HCT116 (cell line): Measurements from ENCODE around the gene MAT2B. TPM values are rescaled to one million over a fixed set of nuclear protein-coding genes. Genes with fewer than 3 reads are reported as not detected.

Experiments
- ATAC-seq: fragments of 200-7000 bp; cut with Tn5 transposase; 2 replicates; pipeline ENCODE4 v1.9.1; 2020; ENCODE audit warnings: mild to moderate bottlenecking, moderate library complexity
- BruUV-seq: library from RNA; stranded (reverse); fragments of 400-500 nt; replicated peaks from 2 replicates; lab custom pipeline; 2021; lab: Mats Ljungman, UMichigan
- CTCF ChIA-PET: fragments of 300-600 bp; sonication (Branson Sonifier 250); formaldehyde crosslinking; loops from one replicate; lab custom pipeline; 2021; ENCODE audit warnings: antibody characterized with exemption; lab: Charles Lee
- POLR2A ChIA-PET: fragments of 300-600, 350-600 bp; sonication (Branson Sonifier 250); formaldehyde crosslinking; loops from one replicate; lab custom pipeline; 2021; ENCODE audit warnings: antibody characterized with exemption; lab: Charles Lee
- RAD21 ChIA-PET, 2 experiments: fragments of 300-600 bp; sonication (Branson Sonifier 250); formaldehyde crosslinking; loops; one replicate each; lab custom pipeline; 2023; ENCODE audit warnings: low total read pairs in 2 of 2; ENCODE audit not compliant: uncharacterized antibody in 2 of 2, unreplicated experiment in 2 of 2, low non-redundant PET in 1 of 2; lab: Charles Lee
- DNase-seq: peaks from one replicate; pipeline ENCODE4 v3.0.0-alpha.2; 2010; ENCODE audit warnings: low read depth, low spot score
- H2AFZ ChIP-seq: fragments of 200-600 bp; shearing (Covaris generic), sonication (generic); 2 replicates; pipeline ENCODE4 v1.6.1; 2017; ENCODE audit warnings: low read depth, mixed run types, mixed read lengths, antibody characterized with exemption, low read length; ENCODE audit not compliant: poor library complexity, severe bottlenecking
- H3K27ac ChIP-seq: 2 replicates; pipeline ENCODE4 v1.5.1; 2012; ENCODE audit warnings: low read depth, low read length
- H3K27me3 ChIP-seq: fragments of 200-600 bp; sonication (generic); 2 replicates; pipeline ENCODE4 v1.6.1; 2016; ENCODE audit warnings: mixed run types, low read length, mixed read lengths; ENCODE audit not compliant: insufficient read depth
- H3K36me3 ChIP-seq, 2 experiments: fragments of 200-500 bp in 1 of 2; fragments of 200-600 bp in 1 of 2; sonication (Bioruptor generic) in 1 of 2; sonication (generic) in 1 of 2; 2 replicates each; pipeline versions ENCODE4 v1.5.1 to v1.6.1; 2014 to 2016; ENCODE audit warnings: low read length in 2 of 2, inconsistent platforms in 1 of 2, mixed read lengths in 1 of 2, mixed run types in 1 of 2; ENCODE audit not compliant: insufficient read depth in 2 of 2, control insufficient read depth in 1 of 2
- H3K4me1 ChIP-seq, 2 experiments: fragments of 200-600 bp in 1 of 2; sonication (generic) in 1 of 2; 2 replicates each; pipeline versions ENCODE4 v1.5.1 to v1.6.1; 2012 to 2017; ENCODE audit warnings: low read length in 2 of 2, inconsistent platforms in 1 of 2, mild to moderate bottlenecking in 1 of 2, mixed read lengths in 1 of 2, mixed run types in 1 of 2, moderate library complexity in 1 of 2; ENCODE audit not compliant: insufficient read depth in 2 of 2, control insufficient read depth in 1 of 2
- H3K4me2 ChIP-seq: fragments of 200-600 bp; sonication (generic); 2 replicates; pipeline ENCODE4 v1.6.1; 2017; ENCODE audit warnings: mixed run types, low read length, mixed read lengths
- H3K4me3 ChIP-seq, 2 experiments: fragments of 200-600 bp in 1 of 2; sonication (generic) in 1 of 2; replicated peaks in 1 of 2; 2 replicates each; pipeline ENCODE4 v1.5.1; 2011 to 2016; ENCODE audit warnings: low read length in 2 of 2, control low read depth in 1 of 2, low read depth in 1 of 2, mild to moderate bottlenecking in 1 of 2, mixed read lengths in 1 of 2, mixed run types in 1 of 2
- H3K79me2 ChIP-seq: fragments of 200-600 bp; sonication (generic); 2 replicates; pipeline ENCODE4 v1.6.1; 2017; ENCODE audit warnings: mild to moderate bottlenecking, mixed run types, low read length, moderate library complexity, mixed read lengths; ENCODE audit not compliant: insufficient read depth
- H3K9ac ChIP-seq: fragments of 200-600 bp; sonication (generic); 2 replicates; pipeline ENCODE4 v1.6.1; 2016; ENCODE audit warnings: low read length, mixed read lengths
- H3K9me2 ChIP-seq: fragments of 200-600 bp; sonication (generic), shearing (Covaris generic); 2 replicates; pipeline ENCODE4 v1.6.1; 2017; ENCODE audit warnings: mixed run types, mild to moderate bottlenecking, moderate library complexity; ENCODE audit not compliant: insufficient read depth
- H3K9me3 ChIP-seq, 2 experiments: fragments of 200-500 bp in 1 of 2; fragments of 200-600 bp in 1 of 2; sonication (Bioruptor generic) in 1 of 2; sonication (generic) in 1 of 2; 2 replicates each; pipeline ENCODE4 v1.6.1; 2014 to 2017; ENCODE audit warnings: low read length in 2 of 2, mixed read lengths in 2 of 2, inconsistent platforms in 1 of 2, low read depth in 1 of 2, mild to moderate bottlenecking in 1 of 2, mixed run types in 1 of 2, moderate library complexity in 1 of 2; ENCODE audit not compliant: control insufficient read depth in 1 of 2, insufficient read depth in 1 of 2
- H4K20me1 ChIP-seq: fragments of 200-600 bp; sonication (generic), shearing (Covaris generic); 2 replicates; pipeline ENCODE4 v1.6.1; 2017; ENCODE audit warnings: mixed run types, mild to moderate bottlenecking, moderate library complexity; ENCODE audit not compliant: insufficient read depth
- CBX3 ChIP-seq: IDR thresholded peaks from 2 replicates; pipeline ENCODE4 v1.6.1; 2012; ENCODE audit warnings: low read depth
- CEBPB ChIP-seq: IDR thresholded peaks from 2 replicates; pipeline ENCODE4 v1.6.1; 2012; ENCODE audit warnings: low read depth
- EGR1 ChIP-seq: IDR thresholded peaks from 2 replicates; pipeline ENCODE4 v1.6.1; 2012; ENCODE audit warnings: low read depth
- EZH2 ChIP-seq: fragments of 200-600 bp; sonication (generic); IDR thresholded peaks from 2 replicates; pipeline ENCODE4 v1.6.1; 2017; ENCODE audit warnings: antibody characterized with exemption, mixed run types
- EZH2phosphoT487 ChIP-seq: fragments of 200-600 bp; IDR thresholded peaks from 2 replicates; pipeline ENCODE4 v1.6.1; 2018; ENCODE audit warnings: antibody characterized with exemption, borderline replicate concordance
- JUND ChIP-seq: IDR thresholded peaks from 2 replicates; pipeline ENCODE4 v1.6.1; 2012
- POLR2A ChIP-seq: IDR thresholded peaks from 2 replicates; pipeline ENCODE4 v1.7.0; 2011; ENCODE audit warnings: borderline replicate concordance; ENCODE audit not compliant: insufficient read depth, insufficient read length; ENCODE audit errors: extremely low read depth
- RAD21 ChIP-seq: IDR thresholded peaks from 2 replicates; pipeline ENCODE4 v1.6.1; 2012; ENCODE audit warnings: low read depth, mild to moderate bottlenecking
- SIN3A ChIP-seq: IDR thresholded peaks from 2 replicates; pipeline ENCODE4 v1.6.1; 2012; ENCODE audit warnings: low read depth
- SP1 ChIP-seq: IDR thresholded peaks from 2 replicates; pipeline ENCODE4 v1.6.1; 2012; ENCODE audit warnings: low read depth
- SRF ChIP-seq: IDR thresholded peaks from 2 replicates; pipeline ENCODE4 v1.6.1; 2012; ENCODE audit warnings: low read depth
- TCF7L2 ChIP-seq: IDR thresholded peaks from 2 replicates; pipeline ENCODE4 v1.7.0; 2011; ENCODE audit warnings: borderline replicate concordance, inconsistent platforms; ENCODE audit not compliant: insufficient read depth, insufficient read length; ENCODE audit errors: extremely low read depth
- YY1 ChIP-seq: IDR thresholded peaks from 2 replicates; pipeline ENCODE4 v1.6.1; 2011; ENCODE audit warnings: low read length, low read depth, moderate library complexity, mild to moderate bottlenecking; ENCODE audit not compliant: insufficient replicate concordance; ENCODE audit errors: extremely low read depth
- ZFX ChIP-seq: fragments of 450-650 bp; IDR thresholded peaks from 2 replicates; pipeline ENCODE4 v1.6.1; 2017
- ZNF274 ChIP-seq: fragments of 200-500 bp; sonication (Bioruptor generic); IDR thresholded peaks from 2 replicates; pipeline ENCODE4 v1.6.1; 2014; ENCODE audit warnings: mild to moderate bottlenecking, low read depth, low read length, inconsistent platforms
- intact Hi-C: fragments of 100-400 bp; cut with micrococcal nuclease; formaldehyde crosslinking; loops from 2 replicates; pipeline ENCODE4 v1.10.0; 2022
- total RNA-seq: library from RNA; stranded (reverse); gene quantifications from one replicate; pipeline ENCODE4 v1.2.1, GENCODE V29; 2021; ENCODE audit not compliant: unreplicated experiment
- TF ChIP-seq, protein P1 (sequence below): IDR thresholded peaks from 2 replicates; pipeline ENCODE4 v1.6.1; 2011; ENCODE audit warnings: mild to moderate bottlenecking, low read length, moderate library complexity; ENCODE audit not compliant: insufficient replicate concordance; ENCODE audit errors: extremely low read depth
- TF ChIP-seq, protein P2 (sequence below): IDR thresholded peaks from 2 replicates; pipeline ENCODE4 v1.6.1; 2012; ENCODE audit warnings: low read depth
- TF ChIP-seq, protein P3 (sequence below), 3 experiments: fragments of 200-600 bp in 1 of 3; sonication (generic) in 1 of 3; IDR thresholded peaks in 2 of 3; conservative IDR thresholded peaks in 1 of 3; 2 replicates each; pipeline ENCODE4 v1.5.1; 2012 to 2017; ENCODE audit warnings: low read depth in 2 of 3, low read length in 2 of 3, antibody characterized with exemption in 1 of 3, borderline replicate concordance in 1 of 3, control low read depth in 1 of 3, mild to moderate bottlenecking in 1 of 3, mixed read lengths in 1 of 3, mixed run types in 1 of 3, moderate library complexity in 1 of 3; ENCODE audit not compliant: insufficient read depth in 1 of 3
- TF ChIP-seq, protein P4 (sequence below): IDR thresholded peaks from 2 replicates; pipeline ENCODE4 v1.6.1; 2012
- TF ChIP-seq, protein P5 (sequence below): IDR thresholded peaks from 2 replicates; pipeline ENCODE4 v1.6.1; 2012

The MAT2B gene
- total RNA-seq, 1 experiment from 2014 or later = 45.9 TPM

DNA sequence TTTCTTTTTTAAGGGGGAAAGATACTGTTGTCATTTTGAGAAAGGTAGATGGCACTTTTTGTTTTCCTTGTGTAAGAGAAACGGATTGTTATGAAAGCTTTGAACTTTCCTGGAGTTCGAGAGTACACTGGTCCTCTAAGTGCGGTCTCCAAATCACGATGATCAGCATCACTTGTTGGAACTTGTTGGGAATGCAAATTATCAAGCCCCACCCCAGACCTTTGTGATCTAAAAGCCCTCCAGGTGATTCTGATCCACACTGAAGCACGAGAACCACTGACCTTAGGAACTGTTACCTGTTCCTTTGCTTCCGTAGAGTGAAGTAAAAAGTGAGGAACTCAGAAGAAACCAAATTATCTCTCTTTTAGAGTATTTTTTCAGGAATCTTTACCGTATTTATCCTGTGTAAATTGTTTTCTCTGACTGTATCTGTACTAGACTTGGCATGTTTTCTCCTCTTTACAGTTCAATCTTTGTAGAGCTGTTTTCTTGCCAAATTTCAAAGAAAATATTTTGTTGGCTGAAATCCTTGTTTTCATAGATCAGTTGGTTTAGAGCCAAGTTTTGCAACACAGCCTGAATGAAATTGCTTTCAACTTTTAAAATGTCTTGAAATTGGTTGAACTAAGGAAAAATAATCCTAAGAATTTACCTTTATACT is 4.0 kb downstream of the MAT2B start:
- DNase-seq = no peak
- BruUV-seq = no TSS peak
- TF ChIP-seq, protein P1, sequence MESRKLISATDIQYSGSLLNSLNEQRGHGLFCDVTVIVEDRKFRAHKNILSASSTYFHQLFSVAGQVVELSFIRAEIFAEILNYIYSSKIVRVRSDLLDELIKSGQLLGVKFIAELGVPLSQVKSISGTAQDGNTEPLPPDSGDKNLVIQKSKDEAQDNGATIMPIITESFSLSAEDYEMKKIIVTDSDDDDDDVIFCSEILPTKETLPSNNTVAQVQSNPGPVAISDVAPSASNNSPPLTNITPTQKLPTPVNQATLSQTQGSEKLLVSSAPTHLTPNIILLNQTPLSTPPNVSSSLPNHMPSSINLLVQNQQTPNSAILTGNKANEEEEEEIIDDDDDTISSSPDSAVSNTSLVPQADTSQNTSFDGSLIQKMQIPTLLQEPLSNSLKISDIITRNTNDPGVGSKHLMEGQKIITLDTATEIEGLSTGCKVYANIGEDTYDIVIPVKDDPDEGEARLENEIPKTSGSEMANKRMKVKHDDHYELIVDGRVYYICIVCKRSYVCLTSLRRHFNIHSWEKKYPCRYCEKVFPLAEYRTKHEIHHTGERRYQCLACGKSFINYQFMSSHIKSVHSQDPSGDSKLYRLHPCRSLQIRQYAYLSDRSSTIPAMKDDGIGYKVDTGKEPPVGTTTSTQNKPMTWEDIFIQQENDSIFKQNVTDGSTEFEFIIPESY = no peak
- TF ChIP-seq, protein P2, sequence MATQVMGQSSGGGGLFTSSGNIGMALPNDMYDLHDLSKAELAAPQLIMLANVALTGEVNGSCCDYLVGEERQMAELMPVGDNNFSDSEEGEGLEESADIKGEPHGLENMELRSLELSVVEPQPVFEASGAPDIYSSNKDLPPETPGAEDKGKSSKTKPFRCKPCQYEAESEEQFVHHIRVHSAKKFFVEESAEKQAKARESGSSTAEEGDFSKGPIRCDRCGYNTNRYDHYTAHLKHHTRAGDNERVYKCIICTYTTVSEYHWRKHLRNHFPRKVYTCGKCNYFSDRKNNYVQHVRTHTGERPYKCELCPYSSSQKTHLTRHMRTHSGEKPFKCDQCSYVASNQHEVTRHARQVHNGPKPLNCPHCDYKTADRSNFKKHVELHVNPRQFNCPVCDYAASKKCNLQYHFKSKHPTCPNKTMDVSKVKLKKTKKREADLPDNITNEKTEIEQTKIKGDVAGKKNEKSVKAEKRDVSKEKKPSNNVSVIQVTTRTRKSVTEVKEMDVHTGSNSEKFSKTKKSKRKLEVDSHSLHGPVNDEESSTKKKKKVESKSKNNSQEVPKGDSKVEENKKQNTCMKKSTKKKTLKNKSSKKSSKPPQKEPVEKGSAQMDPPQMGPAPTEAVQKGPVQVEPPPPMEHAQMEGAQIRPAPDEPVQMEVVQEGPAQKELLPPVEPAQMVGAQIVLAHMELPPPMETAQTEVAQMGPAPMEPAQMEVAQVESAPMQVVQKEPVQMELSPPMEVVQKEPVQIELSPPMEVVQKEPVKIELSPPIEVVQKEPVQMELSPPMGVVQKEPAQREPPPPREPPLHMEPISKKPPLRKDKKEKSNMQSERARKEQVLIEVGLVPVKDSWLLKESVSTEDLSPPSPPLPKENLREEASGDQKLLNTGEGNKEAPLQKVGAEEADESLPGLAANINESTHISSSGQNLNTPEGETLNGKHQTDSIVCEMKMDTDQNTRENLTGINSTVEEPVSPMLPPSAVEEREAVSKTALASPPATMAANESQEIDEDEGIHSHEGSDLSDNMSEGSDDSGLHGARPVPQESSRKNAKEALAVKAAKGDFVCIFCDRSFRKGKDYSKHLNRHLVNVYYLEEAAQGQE = no peak
- TF ChIP-seq, protein P3, sequence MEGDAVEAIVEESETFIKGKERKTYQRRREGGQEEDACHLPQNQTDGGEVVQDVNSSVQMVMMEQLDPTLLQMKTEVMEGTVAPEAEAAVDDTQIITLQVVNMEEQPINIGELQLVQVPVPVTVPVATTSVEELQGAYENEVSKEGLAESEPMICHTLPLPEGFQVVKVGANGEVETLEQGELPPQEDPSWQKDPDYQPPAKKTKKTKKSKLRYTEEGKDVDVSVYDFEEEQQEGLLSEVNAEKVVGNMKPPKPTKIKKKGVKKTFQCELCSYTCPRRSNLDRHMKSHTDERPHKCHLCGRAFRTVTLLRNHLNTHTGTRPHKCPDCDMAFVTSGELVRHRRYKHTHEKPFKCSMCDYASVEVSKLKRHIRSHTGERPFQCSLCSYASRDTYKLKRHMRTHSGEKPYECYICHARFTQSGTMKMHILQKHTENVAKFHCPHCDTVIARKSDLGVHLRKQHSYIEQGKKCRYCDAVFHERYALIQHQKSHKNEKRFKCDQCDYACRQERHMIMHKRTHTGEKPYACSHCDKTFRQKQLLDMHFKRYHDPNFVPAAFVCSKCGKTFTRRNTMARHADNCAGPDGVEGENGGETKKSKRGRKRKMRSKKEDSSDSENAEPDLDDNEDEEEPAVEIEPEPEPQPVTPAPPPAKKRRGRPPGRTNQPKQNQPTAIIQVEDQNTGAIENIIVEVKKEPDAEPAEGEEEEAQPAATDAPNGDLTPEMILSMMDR (IDR thresholded peaks at IDR 0.05 in 2 of 3, conservative IDR thresholded peaks at IDR 0.05 in 1 of 3; ENCODE audit: borderline replicate concordance in 1 of 3, insufficient read depth in 1 of 3, low read depth in 2 of 3, low read length in 2 of 3) = no peak
- TF ChIP-seq CEBPB (no peak), ZFX (no peak), EZH2 (no peak), CBX3 (no peak), TCF7L2 (no peak), EZH2phosphoT487 (no peak), POLR2A (no peak), YY1 (no peak), SRF (no peak), ZNF274 (no peak), SIN3A (no peak), SP1 (no peak), EGR1 (no peak), RAD21 (no peak), JUND (no peak)
- TF ChIP-seq, protein P4, sequence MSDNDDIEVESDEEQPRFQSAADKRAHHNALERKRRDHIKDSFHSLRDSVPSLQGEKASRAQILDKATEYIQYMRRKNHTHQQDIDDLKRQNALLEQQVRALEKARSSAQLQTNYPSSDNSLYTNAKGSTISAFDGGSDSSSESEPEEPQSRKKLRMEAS = no peak
- TF ChIP-seq, protein P5, sequence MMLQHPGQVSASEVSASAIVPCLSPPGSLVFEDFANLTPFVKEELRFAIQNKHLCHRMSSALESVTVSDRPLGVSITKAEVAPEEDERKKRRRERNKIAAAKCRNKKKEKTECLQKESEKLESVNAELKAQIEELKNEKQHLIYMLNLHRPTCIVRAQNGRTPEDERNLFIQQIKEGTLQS = no peak

More for the DNA sequence above, 4.0 kb downstream of the MAT2B start:
- Histone ChIP-seq H3K4me2 (no peak overlapping the region), H3K79me2 (peaks cover 66% of the 10 kb centered on the region), H3K27me3 (no peaks in the 10 kb centered on the region), H2AFZ (no peak overlapping the region), H3K9me2 (no peaks in the 10 kb centered on the region), H3K4me3 (no peak overlapping the region), H4K20me1 (no peaks in the 10 kb centered on the region), H3K4me1 (peaks cover 6 to 12% of the 10 kb centered on the region in 2 experiments; a peak in 2 of 4 replicates), H3K27ac (no peak overlapping the region), H3K9ac (no peak overlapping the region), H3K9me3 (no peaks in the 10 kb centered on the region), H3K36me3 (peaks cover 8 to 15% of the 10 kb centered on the region in 2 experiments; a peak in 2 of 4 replicates)
- ChIA-PET POLR2A (no interaction called here), RAD21 (no interaction called here), CTCF (no interaction called here)
- no peak for ATAC-seq
- intact Hi-C loops = no loop called here
